HEK293T (cell line): Measurements from ENCODE around the gene PRDM16.

ENCODE experiments used
- FOXK2 ChIP-seq: fragments of 450-650 bp; IDR thresholded peaks from 2 replicates; pipeline ENCODE4 v1.6.1; 2016; ENCODE audit warnings: mild to moderate bottlenecking
- FOXM1 ChIP-seq: fragments of 450-650 bp; IDR thresholded peaks from 2 replicates; pipeline ENCODE4 v1.6.1; 2017; ENCODE audit warnings: mild to moderate bottlenecking, borderline replicate concordance
- LEF1 ChIP-seq: fragments of 450-650 bp; IDR thresholded peaks from 2 replicates; pipeline ENCODE4 v1.6.1; 2017; ENCODE audit warnings: mild to moderate bottlenecking, borderline replicate concordance
- ZNF384 ChIP-seq: fragments of 450-650 bp; IDR thresholded peaks from 2 replicates; pipeline ENCODE4 v1.6.1; 2016

- no peak for TF ChIP-seq LEF1
- no peak for TF ChIP-seq FOXK2
- no peak for TF ChIP-seq FOXM1
- TF ChIP-seq ZNF384, result no peak
These were observed 16.7 kb downstream of the PRDM16 start for GRCh38 chr1:3085721-3086120.
